Measurements from ENCODE around the gene GRSF1.

GRSF1 gene

DNA sequence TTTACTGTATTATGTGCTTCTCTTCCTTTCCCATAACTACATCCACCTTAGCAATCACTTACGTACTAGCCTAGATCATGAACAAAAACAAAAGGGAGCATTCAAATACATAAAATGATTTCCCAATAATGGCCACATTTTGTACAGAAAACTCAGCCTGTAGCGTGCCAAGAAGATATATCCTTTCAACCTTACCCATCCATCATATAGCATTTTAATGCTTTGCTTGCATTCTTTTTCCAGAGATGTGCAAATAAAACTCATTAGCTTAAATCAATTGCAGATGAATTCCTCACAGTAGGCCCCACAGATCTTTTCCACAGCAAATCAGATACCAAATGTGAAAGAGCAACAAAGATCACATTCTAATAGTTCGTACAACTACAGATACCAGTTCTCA lies 20.8 kb downstream of the GRSF1 start:
- in situ Hi-C loops (cut with MboI; ENCODE audit: low sequenced_read_pairs, unreplicated experiment): no loop called here
- TF ChIP-seq, protein P1, sequence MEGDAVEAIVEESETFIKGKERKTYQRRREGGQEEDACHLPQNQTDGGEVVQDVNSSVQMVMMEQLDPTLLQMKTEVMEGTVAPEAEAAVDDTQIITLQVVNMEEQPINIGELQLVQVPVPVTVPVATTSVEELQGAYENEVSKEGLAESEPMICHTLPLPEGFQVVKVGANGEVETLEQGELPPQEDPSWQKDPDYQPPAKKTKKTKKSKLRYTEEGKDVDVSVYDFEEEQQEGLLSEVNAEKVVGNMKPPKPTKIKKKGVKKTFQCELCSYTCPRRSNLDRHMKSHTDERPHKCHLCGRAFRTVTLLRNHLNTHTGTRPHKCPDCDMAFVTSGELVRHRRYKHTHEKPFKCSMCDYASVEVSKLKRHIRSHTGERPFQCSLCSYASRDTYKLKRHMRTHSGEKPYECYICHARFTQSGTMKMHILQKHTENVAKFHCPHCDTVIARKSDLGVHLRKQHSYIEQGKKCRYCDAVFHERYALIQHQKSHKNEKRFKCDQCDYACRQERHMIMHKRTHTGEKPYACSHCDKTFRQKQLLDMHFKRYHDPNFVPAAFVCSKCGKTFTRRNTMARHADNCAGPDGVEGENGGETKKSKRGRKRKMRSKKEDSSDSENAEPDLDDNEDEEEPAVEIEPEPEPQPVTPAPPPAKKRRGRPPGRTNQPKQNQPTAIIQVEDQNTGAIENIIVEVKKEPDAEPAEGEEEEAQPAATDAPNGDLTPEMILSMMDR (IDR thresholded peaks at IDR 0.05; ENCODE audit: borderline replicate concordance, control extremely low read depth, extremely low read depth, insufficient read depth, missing control alignments): no peak
- no peak for DNase-seq (ENCODE audit: low spot score)

GRCh38 chr4:70818173-70818855 lies 21.4 kb downstream of the GRSF1 start:
- in situ Hi-C loops (cut with MboI; ENCODE audit: low sequenced_read_pairs, unreplicated experiment): no loop called here
- DNase-seq (ENCODE audit: low spot score): peak; percentile 18

GRCh38 chr4:70816894-70817293 lies 22.8 kb downstream of the GRSF1 start:
- TF ChIP-seq, protein P1 (IDR thresholded peaks at IDR 0.05; ENCODE audit: borderline replicate concordance, control extremely low read depth, extremely low read depth, insufficient read depth, missing control alignments): no peak
- DNase-seq (ENCODE audit: low spot score): no peak

More at GRCh38 chr4:70818173-70818855, 21.4 kb downstream of the GRSF1 start:
- TF ChIP-seq, protein P1 (IDR thresholded peaks at IDR 0.05; ENCODE audit: borderline replicate concordance, control extremely low read depth, extremely low read depth, insufficient read depth, missing control alignments): no peak

GRCh38 chr4:70815370-70815769 lies 24.3 kb downstream of the GRSF1 start:
- TF ChIP-seq, protein P1 (IDR thresholded peaks at IDR 0.05; ENCODE audit: borderline replicate concordance, control extremely low read depth, extremely low read depth, insufficient read depth, missing control alignments): no peak
- in situ Hi-C loops (cut with MboI; ENCODE audit: low sequenced_read_pairs, unreplicated experiment): no loop called here
- DNase-seq (ENCODE audit: low spot score): no peak

More at GRCh38 chr4:70816894-70817293, 22.8 kb downstream of the GRSF1 start:
- in situ Hi-C loops (cut with MboI; ENCODE audit: low sequenced_read_pairs, unreplicated experiment): no loop called here

DNA sequence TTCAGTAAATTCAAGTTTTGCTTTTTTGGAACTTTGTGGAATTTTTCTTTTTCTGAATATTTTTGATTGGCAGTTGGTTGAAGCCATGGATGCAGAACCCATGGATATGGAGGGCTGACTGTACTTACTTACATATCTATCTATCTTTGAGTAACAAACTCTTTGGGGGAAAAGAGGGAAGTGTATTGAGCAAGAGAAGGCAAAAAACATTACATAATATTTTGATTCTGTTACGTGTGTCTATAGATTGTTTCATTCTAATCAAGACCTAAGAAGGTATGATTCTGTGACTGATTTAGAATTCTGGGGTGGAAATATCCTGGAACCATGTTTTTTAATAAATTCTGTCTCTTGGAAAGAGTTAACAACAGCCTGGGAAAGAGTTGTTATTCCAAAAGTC lies 31.5 kb downstream of the GRSF1 start:
- TF ChIP-seq, protein P1 (IDR thresholded peaks at IDR 0.05; ENCODE audit: borderline replicate concordance, control extremely low read depth, extremely low read depth, insufficient read depth, missing control alignments): no peak
- DNase-seq (ENCODE audit: low spot score): no peak
- in situ Hi-C loops (cut with MboI; ENCODE audit: low sequenced_read_pairs, unreplicated experiment): no loop called here

DNA sequence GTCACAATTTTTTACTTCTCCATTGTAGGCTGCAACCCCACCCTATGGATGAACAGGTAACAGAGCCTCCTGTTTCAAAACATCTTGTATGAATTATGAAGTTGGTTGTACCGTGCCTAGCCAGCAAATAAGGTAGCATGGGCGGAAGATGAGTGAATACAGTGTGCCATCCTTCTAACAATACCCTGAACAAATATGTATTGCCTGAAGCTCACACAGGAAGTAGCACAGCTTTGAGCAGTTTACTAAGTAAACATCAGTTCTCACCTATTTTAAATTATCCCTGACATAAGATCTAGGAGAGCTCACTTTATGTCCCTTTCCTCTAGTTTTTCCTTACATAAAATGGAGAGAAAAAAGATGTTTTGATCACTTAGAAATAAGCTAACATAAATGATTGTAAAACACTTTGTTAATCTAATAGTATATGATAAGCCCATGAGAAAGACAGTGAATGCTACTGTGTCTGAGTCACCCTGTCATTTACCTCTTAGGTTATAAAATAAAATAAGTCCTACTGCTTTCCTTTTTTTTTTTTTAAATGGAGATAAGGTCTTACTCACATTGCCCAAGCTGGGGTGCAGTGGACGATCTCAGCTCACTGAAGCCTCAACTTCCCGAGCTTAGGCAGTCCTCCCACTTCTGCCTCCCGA lies 36.6 kb downstream of the GRSF1 start:
- in situ Hi-C loops (cut with MboI; ENCODE audit: low sequenced_read_pairs, unreplicated experiment): no loop called here
- no peak for DNase-seq (ENCODE audit: low spot score)
- TF ChIP-seq, protein P1 (IDR thresholded peaks at IDR 0.05; ENCODE audit: borderline replicate concordance, control extremely low read depth, extremely low read depth, insufficient read depth, missing control alignments): no peak
